Left ventricle myocardium inferior (tissue), 1 donor: Measurements from ENCODE around the gene GTF2F1. TPM values are rescaled to one million over a fixed set of nuclear protein-coding genes. Genes with fewer than 3 reads are reported as not detected.

Source experiments
- DNase-seq: peaks from one replicate; pipeline ENCODE4 v3.0.0-alpha.2; 2020
- H3K27ac ChIP-seq: fragments of 200-600 bp; replicated peaks from 2 replicates; pipeline ENCODE4 v1.8.0; 2021
- H3K27me3 ChIP-seq: fragments of 200-600 bp; 2 replicates; pipeline ENCODE4 v1.8.0; 2021; ENCODE audit warnings: low read depth
- H3K36me3 ChIP-seq: fragments of 200-600 bp; 2 replicates; pipeline ENCODE4 v1.8.0; 2021
- H3K4me1 ChIP-seq: fragments of 200-600 bp; 2 replicates; pipeline ENCODE4 v1.8.0; 2021
- H3K4me3 ChIP-seq: fragments of 200-600 bp; 2 replicates; pipeline ENCODE4 v1.8.0; 2021; ENCODE audit warnings: mild to moderate bottlenecking, moderate library complexity
- H3K9me3 ChIP-seq: fragments of 200-600 bp; replicated peaks from 2 replicates; pipeline ENCODE4 v1.8.0; 2021
- CTCF ChIP-seq: fragments of 200-600 bp; IDR thresholded peaks from 2 replicates; pipeline ENCODE4 v1.8.0; 2021; ENCODE audit warnings: antibody characterized with exemption, mild to moderate bottlenecking, borderline replicate concordance
- intact Hi-C: fragments of 100-400 bp; cut with micrococcal nuclease; formaldehyde crosslinking; loops from one replicate; pipeline ENCODE4 v1.11.0; 2022
- total RNA-seq: library from RNA; stranded (reverse); fragmentation: NEBNext Ultra II Directional; extraction: Animal tissue kit (Norgen Biotek cat#: 25700); gene quantifications from one replicate; pipeline ENCODE4 v1.2.1, GENCODE V29; 2021
- donor health status: DM: no; HTN: yes; CAD: no; lungs with severe emphysema.

The GTF2F1 gene
- total RNA-seq, 1 donor from 2014 or later, result 33.8 TPM

DNA sequence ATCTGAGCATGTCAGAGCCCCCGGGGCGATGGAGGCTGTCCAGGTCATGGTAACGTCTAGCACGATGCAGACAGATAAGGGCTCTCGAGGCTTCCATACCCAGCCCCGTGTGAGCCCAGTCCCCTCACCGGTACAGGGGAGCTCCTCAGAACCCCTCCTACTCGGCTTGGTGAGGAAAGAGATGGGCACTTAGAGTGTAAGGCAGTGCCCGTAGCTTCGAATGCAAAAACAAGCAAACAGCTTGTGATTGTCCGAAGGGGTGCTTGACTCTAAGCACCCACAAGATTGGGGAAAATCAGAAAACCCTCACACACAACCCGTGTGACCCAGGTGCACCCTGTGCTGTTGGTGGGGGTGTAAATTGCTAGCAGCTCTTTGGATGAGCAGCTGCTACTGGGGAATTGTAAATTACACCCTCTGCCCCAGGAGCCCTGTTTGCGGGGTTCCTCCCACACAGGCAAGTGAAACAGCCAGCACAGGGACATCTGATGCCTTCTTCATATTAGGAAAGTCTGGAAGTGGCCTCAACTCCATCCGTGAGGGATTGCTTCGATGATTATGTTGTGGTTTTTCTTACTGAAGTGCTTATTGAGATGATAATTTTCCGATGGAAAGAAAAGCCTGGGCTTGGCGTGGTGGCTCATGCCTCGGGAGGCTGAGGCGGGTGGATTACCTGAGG, 16.3 kb downstream of the GTF2F1 start:
- Histone ChIP-seq H3K36me3 (peaks cover 44% of the 10 kb centered on the region), H3K9me3 (peaks cover 7% of the 10 kb centered on the region), H3K27me3 (no peaks in the 10 kb centered on the region), H3K4me1 (peaks cover 22% of the 10 kb centered on the region), H3K4me3 (no peak overlapping the region), H3K27ac (no peak overlapping the region)
- DNase-seq, result no peak
- no peak for TF ChIP-seq CTCF
- intact Hi-C loops, result no loop called here

GRCh38 chr19:6375411-6376010, 17.5 kb downstream of the GTF2F1 start, which contains the start of gene PSPN:
Gene PSPN (minus strand): TSS chr19:6375933. CDS start chr19:6375849, 84 bp downstream.
- peaks cover 7% of the 10 kb centered on the region for H3K9me3 ChIP-seq
- no peak within 1 kb of the TSS for H3K4me3 ChIP-seq
- no peak within 1 kb of the TSS for H3K27ac ChIP-seq
- intact Hi-C loops, result no loop called here
- no peaks in the 10 kb centered on the region for H3K27me3 ChIP-seq
- no peak for DNase-seq
- H3K36me3 ChIP-seq, result peaks cover 32% of the 10 kb centered on the region
- TF ChIP-seq CTCF, result no peak
- peaks cover 22% of the 10 kb centered on the region for H3K4me1 ChIP-seq

DNA sequence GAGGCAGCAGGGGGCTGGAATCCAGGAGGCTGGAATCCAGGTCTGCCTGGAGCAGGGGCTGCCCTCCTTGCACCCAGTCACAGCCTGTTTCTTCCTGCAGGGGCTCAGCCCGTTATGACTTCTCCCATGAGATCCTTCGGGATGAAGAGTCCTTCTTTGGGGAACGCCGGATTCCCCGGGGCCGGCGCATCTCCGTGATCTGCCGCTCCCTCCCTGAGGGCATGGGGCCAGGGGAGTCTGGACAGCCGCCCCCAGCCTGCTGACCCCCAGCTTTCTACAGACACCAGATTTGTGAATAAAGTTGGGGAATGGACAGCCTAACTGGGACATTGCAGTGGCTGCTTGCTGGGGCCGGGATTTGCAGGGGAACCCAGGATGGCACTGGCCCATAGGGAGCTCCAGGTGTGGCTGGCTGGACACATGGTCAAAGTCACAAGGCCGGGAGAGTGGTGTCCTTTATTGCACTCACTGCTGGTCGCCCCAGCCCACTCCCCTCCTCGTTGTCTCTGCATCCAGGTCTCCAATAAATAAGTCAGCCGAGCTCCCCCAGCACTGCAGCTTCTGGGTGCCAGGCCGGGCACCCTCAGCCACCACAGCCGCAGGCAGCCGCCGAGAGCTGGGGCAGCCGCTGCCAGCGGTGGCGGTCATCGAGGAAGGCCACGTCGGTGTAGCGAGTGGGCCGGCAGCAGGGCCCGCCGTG, 18.1 kb downstream of the GTF2F1 start:
- no peak for DNase-seq
- no peak overlapping the region for H3K4me3 ChIP-seq
- H3K27me3 ChIP-seq, result no peaks in the 10 kb centered on the region
- peaks cover 22% of the 10 kb centered on the region for H3K4me1 ChIP-seq
- peaks cover 26% of the 10 kb centered on the region for H3K36me3 ChIP-seq
- peaks cover 3% of the 10 kb centered on the region for H3K9me3 ChIP-seq
- H3K27ac ChIP-seq, result no peak overlapping the region
- TF ChIP-seq CTCF, result no peak
- intact Hi-C loops, result no loop called here

DNA sequence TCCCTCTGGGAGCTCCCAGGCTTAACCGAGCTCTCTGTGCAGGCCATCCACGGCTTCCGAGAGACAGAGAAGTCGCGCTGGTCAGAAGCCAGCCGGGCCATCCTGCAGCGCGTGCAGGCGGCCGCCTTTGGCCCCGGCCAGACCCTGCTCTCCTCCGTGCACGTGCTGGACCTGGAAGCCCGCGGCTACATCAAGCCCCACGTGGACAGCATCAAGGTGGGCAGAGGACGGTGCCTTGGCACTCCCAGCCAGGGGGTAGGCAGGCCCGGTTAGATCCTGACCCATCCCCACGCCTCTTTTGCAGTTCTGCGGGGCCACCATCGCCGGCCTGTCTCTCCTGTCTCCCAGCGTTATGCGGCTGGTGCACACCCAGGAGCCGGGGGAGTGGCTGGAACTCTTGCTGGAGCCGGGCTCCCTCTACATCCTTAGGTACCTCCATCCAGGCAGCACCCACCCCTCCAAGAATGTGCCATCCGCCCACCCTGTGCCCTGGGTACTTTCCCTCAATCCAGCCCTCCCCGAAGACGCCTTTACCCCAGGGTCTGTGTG, 18.7 kb downstream of the GTF2F1 start:
- TF ChIP-seq CTCF, result no peak
- DNase-seq, result no peak
- Histone ChIP-seq H3K9me3 (no peaks in the 10 kb centered on the region), H3K4me3 (peak overlapping the region; percentile 99), H3K27me3 (no peaks in the 10 kb centered on the region), H3K27ac (peak overlapping the region; percentile 100), H3K36me3 (peaks cover 20% of the 10 kb centered on the region), H3K4me1 (peaks cover 22% of the 10 kb centered on the region)
- intact Hi-C loops, result no loop called here

DNA sequence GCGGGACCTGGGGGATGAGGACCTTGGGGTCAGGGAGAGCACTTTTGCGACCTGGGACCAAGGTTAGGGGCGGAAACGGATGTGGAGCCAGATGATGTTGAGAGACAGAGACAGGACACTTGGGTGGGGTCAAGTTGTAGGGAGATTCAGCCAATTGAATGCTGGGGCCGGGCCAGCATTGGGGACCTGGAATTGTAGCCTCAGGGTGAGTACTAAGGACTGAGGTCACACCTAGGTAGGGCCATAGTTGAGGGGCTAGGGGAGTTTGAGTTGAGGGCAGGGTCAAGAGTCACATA, 19.2 kb downstream of the GTF2F1 start:
- Histone ChIP-seq H3K4me3 (peak overlapping the region; percentile 99), H3K27me3 (no peaks in the 10 kb centered on the region), H3K9me3 (no peaks in the 10 kb centered on the region), H3K36me3 (peaks cover 19% of the 10 kb centered on the region), H3K27ac (peak overlapping the region; percentile 100), H3K4me1 (peaks cover 22% of the 10 kb centered on the region)
- DNase-seq, result no peak
- intact Hi-C loops, result no loop called here
- TF ChIP-seq CTCF, result no peak
